GM12892 (cell line): ENCODE data around the gene CGA. TPM values are rescaled to one million over a fixed set of nuclear protein-coding genes. Genes with fewer than 3 reads are reported as not detected.
"Not testable (repeated sequence)": the region's sequence is repeated elsewhere in the genome, so short reads cannot be mapped to it uniquely, and the experiment has no call there.

Experiments used
- DNase-seq: peaks from one replicate; pipeline ENCODE4 v3.0.0; 2011; ENCODE audit not compliant: insufficient read length
- FAIRE-seq: peaks from 2 replicates; lab custom pipeline; 2011; peaks lifted over from hg19 to GRCh38; lab: Jason Lieb, UNC
- POLR2A ChIP-seq: IDR thresholded peaks from 2 replicates; pipeline ENCODE4 v1.6.1; 2011; ENCODE audit warnings: low read depth, low read length, control low read depth
- POLR2AphosphoS5 ChIP-seq: IDR thresholded peaks from 2 replicates; pipeline ENCODE4 v1.6.1; 2011; ENCODE audit warnings: low read depth, low read length, control low read depth
- TAF1 ChIP-seq: IDR thresholded peaks from 2 replicates; pipeline ENCODE4 v1.6.1; 2011; ENCODE audit warnings: low read depth, mild to moderate bottlenecking, control low read depth, low read length, borderline replicate concordance
- polyA plus RNA-seq: library from polyadenylated mRNA; unstranded; fragments of >200 nt; gene quantifications from one replicate; pipeline ENCODE4 v1.2.1, GENCODE V29; 2012; ENCODE audit warnings: missing spikeins, inconsistent platforms; ENCODE audit not compliant: missing spikeins

CGA gene
- not detected for polyA plus RNA-seq

GRCh38 chr6:87095087-87095509, at the start of gene CGA:
CGA (minus strand) TSS chr6:87095106; CDS start chr6:87088200, 6,906 bp downstream.
- no peak for DNase-seq
- no peak for FAIRE-seq
- no peak for TF ChIP-seq POLR2A
- no peak for TF ChIP-seq POLR2AphosphoS5
- no peak for TF ChIP-seq TAF1

DNA sequence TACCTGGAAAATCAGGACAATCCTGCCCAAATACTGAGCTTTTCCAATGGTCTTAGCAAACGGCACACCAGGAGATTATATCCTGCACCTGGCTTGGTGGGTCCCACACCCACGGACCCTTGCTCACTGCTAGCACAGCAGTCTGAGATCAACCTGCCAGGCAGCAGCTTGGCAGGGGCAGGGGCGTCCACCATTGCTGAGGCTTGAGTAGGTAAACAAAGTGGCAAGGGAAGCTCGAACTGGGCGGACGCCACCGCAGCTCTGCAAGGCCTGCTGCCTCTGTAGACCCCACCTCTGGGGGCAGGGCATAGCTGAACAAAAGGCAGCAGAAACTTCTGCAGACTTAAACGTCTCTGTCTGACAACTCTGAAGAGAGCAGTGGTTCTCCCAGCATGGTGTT, 45.0 kb upstream of the CGA start:
- not testable (repeated sequence) for FAIRE-seq, DNase-seq

GRCh38 chr6:87139236-87139635, 44.3 kb upstream of the CGA start:
- TF ChIP-seq POLR2AphosphoS5: no peak
- no peak for TF ChIP-seq POLR2A
- no peak for TF ChIP-seq TAF1
- DNase-seq: no peak
- peak; percentile 90 for FAIRE-seq

- TF ChIP-seq POLR2AphosphoS5 (no peak), POLR2A (no peak), TAF1 (no peak)
These were observed 42.1 kb upstream of the CGA start for GRCh38 chr6:87136963-87137362.

GRCh38 chr6:87127737-87128136, 32.8 kb upstream of the CGA start:
- DNase-seq: no peak
- TF ChIP-seq POLR2A (no peak), TAF1 (no peak)
- FAIRE-seq: no peak

More at GRCh38 chr6:87136963-87137362, 42.1 kb upstream of the CGA start:
- no peak for DNase-seq
- FAIRE-seq: no peak

- TF ChIP-seq POLR2AphosphoS5: no peak
- TF ChIP-seq TAF1: no peak
- no peak for TF ChIP-seq POLR2A
- no peak for FAIRE-seq
- DNase-seq: no peak
These were observed 31.6 kb upstream of the CGA start for GRCh38 chr6:87126501-87126900.

DNA sequence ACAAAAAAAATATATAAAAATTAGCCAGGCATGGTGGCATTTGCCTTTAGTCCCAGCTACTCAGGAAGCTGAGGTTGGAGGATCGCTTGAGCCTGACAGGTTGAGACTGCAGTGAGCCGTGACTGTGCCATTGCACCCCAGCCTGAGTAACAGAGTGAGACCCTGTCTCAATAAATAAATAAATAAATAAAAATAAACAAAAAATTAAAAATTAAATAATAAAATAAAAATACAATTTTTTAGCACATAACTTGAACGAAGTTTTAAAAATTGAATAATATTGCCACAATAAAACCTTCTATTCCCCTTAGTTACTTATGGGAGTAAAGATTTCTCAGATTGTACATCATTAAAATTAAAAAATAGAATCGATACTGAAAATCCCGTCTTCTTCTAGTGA, 29.2 kb upstream of the CGA start:
- no peak for TF ChIP-seq POLR2A
- TF ChIP-seq TAF1: no peak
- no peak for TF ChIP-seq POLR2AphosphoS5
- FAIRE-seq: no peak

GRCh38 chr6:87122477-87122876, 27.6 kb upstream of the CGA start:
- no peak for DNase-seq
- TF ChIP-seq TAF1 (no peak), POLR2A (no peak), POLR2AphosphoS5 (no peak)
- no peak for FAIRE-seq

More for the DNA sequence above, 29.2 kb upstream of the CGA start:
- DNase-seq: no peak

GRCh38 chr6:87118054-87118453, 23.1 kb upstream of the CGA start:
- TF ChIP-seq POLR2AphosphoS5: no peak
- no peak for TF ChIP-seq POLR2A
- no peak for TF ChIP-seq TAF1
- no peak for FAIRE-seq
- no peak for DNase-seq

GRCh38 chr6:87116922-87117321, 22.0 kb upstream of the CGA start:
- DNase-seq: no peak
- no peak for TF ChIP-seq POLR2A
- no peak for TF ChIP-seq POLR2AphosphoS5
- no peak for TF ChIP-seq TAF1
- FAIRE-seq: peak; percentile 5

DNA sequence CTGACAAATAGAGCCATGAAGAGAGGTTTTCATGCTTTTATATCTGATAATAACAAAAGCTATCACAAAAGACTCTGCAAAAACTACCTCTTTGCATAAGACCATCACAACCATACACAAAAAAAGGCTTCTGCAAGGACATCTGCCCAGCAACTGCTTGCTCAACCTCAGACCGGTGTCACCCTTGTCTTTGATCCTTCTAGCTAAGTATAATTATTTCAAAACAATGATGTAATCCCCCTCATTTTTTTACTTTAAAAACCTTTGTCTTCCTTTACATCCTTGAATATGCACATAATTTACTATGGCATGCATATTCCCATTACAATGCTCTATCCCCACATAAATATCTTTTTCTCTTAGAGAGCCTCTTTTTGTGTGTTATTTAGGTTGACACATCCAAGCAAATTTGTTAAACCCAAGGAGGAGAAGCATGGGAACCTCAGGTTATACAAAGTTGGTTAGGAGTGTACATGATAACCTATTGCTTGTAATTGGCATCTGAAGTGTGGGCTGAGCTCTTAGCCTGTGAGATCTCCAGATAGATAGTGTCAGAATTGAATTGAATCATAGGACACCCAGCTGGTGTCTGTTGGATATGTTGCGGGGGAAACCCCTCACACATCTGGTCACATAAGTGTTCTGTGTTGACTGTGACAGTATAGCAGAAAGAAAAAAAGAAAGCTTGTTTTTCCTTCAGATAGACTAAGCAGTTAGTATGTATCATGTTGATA, 20.7 kb upstream of the CGA start:
- no peak for TF ChIP-seq POLR2A
- TF ChIP-seq TAF1: no peak
- no peak for TF ChIP-seq POLR2AphosphoS5
- DNase-seq (no peak), FAIRE-seq (peak; percentile 88)

GRCh38 chr6:87110636-87111035, 15.7 kb upstream of the CGA start:
- no peak for TF ChIP-seq POLR2AphosphoS5
- TF ChIP-seq POLR2A: no peak
- TF ChIP-seq TAF1: no peak
- DNase-seq (no peak), FAIRE-seq (no peak)
